ENCODE data around the gene APBA3.

APBA3 gene, protein sequence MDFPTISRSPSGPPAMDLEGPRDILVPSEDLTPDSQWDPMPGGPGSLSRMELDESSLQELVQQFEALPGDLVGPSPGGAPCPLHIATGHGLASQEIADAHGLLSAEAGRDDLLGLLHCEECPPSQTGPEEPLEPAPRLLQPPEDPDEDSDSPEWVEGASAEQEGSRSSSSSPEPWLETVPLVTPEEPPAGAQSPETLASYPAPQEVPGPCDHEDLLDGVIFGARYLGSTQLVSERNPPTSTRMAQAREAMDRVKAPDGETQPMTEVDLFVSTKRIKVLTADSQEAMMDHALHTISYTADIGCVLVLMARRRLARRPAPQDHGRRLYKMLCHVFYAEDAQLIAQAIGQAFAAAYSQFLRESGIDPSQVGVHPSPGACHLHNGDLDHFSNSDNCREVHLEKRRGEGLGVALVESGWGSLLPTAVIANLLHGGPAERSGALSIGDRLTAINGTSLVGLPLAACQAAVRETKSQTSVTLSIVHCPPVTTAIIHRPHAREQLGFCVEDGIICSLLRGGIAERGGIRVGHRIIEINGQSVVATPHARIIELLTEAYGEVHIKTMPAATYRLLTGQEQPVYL

DNA sequence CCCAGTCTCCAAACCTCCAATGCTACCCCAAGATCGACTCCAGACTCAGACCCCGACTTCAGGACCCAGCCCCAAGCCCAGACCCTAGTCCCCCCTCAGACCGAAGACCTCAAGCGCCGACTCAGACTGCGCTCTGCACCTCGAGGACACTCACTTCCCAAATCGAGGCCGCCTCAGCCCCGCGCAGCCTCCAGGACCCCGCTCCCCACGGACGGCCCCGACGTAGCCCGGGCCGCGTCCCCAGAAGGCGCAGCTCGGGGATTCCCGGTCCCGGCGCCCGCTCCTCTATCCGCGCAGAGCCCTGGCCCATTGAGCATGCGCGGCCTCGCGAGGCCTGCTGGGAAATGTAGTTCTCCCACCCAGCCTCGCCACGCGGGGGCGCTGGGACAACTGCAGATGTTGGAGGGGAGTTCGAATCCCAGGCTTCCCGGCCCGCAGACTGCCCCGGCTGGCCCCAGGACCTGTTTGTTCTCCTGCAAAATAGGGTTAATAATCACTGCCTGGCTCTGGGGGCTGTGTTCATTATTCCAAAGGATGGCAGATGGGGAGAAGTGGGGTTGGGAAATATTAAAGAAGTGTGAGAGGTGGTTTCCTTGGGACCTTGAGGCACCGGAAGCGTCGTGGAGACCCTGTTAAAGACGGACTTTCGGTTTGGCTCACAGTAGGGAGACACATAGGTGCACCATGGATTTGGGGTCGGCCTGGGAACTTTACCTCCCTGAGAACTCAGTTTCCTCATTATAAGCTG, at the start of gene APBA3:
APBA3 (minus strand) TSS at position 311 of the 748 bp plus-strand sequence. CDS start 1,428 bp downstream, outside the sequence.
- in situ Hi-C loops (cut with HindIII; ENCODE audit: low sequenced_read_pairs), result no loop called here

DNA sequence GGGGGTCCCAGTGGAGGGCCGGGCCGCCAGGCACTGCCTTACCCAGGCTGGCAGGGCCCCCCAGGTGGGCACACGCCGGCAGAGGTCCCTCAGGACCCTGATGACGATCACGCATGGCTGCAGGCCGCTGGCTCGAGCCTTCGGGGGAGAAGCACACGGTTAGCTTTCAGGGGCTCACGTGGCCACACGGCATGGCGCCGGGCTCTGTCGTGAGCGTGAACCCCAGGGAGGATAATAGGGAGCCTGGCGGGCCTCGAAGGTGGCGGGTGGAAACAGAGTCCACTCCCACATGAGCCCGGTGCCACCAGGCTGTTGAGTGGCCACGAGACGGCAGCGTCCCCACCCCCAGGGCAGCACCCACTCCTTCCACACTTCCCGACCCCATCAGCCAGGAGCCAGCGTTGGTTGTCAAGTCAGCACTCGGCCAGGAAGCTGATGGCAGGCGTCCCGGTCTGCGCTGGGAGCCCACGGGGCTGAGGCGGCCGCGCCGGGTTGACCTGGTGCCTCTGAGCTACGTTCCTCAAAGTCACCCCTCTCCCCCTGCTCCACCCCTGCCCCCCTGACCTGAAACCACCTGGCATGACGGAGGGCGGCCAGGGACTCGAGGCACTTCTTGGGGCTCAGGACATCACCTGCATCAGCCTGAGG, 49.3 kb upstream of the APBA3 start:
- in situ Hi-C loops (cut with HindIII; ENCODE audit: low sequenced_read_pairs), result no loop called here

GRCh38 chr19:3809881-3810707, 48.6 kb upstream of the APBA3 start:
- in situ Hi-C loops (cut with HindIII; ENCODE audit: low sequenced_read_pairs), result no loop called here

- in situ Hi-C loops (cut with HindIII; ENCODE audit: low sequenced_read_pairs), result no loop called here
Measured at GRCh38 chr19:3808420-3809143, 47.1 kb upstream of the APBA3 start.

- in situ Hi-C loops (cut with HindIII; ENCODE audit: low sequenced_read_pairs), result no loop called here
Measured at GRCh38 chr19:3807574-3808354, 46.3 kb upstream of the APBA3 start.

DNA sequence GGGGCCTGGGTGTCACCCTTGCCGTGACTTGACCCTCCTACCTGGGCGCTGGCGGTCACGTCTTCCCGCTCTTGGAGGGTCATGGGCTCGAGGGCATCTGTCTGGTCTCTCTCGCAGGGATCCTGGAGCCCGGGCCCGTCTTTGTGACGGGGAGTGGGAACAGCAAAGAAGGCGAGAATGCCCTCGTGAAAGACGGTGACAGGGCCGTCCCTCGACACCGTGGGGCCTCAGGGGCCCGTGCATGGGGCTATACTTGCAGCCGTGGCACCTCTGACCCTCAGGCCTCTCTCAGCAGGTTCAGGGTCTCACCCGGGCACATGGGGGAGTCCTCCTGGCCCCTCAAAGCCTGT, 45.6 kb upstream of the APBA3 start:
- in situ Hi-C loops (cut with HindIII; ENCODE audit: low sequenced_read_pairs), result no loop called here

GRCh38 chr19:3805859-3806258, 44.4 kb upstream of the APBA3 start:
- in situ Hi-C loops (cut with HindIII; ENCODE audit: low sequenced_read_pairs), result no loop called here

DNA sequence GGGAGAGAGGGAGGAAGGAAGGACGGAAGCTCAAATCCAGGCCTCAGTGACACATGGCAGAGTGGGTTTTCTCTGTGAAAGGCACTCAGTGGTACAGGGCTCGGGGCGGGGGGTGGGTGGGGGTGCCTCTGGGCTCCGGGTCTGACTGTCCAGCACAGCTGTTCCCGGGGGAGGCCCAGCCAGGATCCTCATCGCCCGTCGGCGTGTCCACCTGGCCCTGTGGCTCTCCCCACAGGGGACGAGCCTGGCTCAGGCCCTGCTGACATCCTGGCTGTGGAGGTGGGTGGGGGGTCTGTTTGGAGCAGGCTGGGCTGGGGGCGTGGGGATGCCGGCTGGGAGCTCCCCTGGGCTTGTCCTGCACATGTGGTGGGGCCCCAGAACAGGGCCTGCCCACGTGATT, 42.9 kb upstream of the APBA3 start:
- in situ Hi-C loops (cut with HindIII; ENCODE audit: low sequenced_read_pairs), result no loop called here

GRCh38 chr19:3803986-3804385, 42.5 kb upstream of the APBA3 start:
- in situ Hi-C loops (cut with HindIII; ENCODE audit: low sequenced_read_pairs), result no loop called here

DNA sequence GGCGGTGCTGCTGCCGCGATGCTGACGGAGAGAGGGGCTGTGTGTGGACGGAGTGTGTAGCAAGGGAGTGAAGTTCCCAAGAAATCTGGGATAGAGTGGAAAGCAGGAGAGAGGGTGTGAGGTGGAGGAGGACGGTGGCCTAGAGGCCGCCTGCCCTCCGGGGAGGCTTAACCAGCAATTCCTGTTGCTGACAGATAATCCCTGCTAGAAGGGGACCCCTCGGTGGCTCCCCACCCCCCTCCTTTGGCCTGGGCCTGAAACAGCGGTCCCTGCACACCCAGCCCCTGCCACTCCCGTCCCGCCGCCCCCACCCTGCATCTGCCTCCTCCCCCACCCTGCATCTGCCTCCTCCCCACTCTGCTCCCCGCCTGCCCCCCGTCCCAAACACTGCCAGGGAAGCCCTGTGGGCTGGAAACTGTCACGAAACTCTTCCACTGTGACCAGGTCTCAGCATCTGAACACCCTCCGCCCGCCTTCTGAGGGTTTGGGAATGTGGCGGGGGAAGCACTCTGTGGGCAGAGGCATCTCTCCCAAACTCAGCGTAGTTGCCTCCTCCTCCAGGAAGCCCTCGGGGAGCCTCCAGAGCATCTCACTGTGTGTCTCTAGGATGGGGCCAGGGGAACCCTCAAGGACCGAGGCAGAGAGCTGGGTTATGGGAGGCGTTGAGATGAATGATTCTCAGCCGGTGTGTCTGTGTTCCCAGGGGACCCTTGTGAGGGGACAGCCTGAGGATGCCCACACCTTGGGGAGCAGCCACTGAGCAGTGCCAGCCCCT, 41.8 kb upstream of the APBA3 start:
- in situ Hi-C loops (cut with HindIII; ENCODE audit: low sequenced_read_pairs), result no loop called here

GRCh38 chr19:3801412-3802096, 40.1 kb upstream of the APBA3 start:
- in situ Hi-C loops (cut with HindIII; ENCODE audit: low sequenced_read_pairs), result no loop called here

DNA sequence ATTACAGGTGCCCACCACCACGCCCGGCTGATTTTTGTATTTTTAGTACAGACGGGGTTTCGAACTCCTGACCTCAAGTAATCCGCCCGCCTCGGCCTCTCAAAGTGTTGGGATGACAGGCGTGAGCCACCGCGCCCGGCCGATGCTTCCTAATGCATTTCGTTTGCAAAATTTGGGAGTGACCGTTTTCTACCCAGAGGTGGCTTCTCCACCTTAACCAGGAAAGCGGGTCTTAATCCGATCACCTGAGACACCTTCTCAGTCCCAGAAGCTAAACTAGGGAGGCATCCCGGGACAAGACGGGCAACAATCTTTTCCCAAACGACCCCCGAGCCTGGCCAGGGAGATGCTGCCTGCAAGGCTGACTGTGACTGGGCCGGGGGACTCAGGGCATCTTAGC, 39.5 kb upstream of the APBA3 start:
- in situ Hi-C loops (cut with HindIII; ENCODE audit: low sequenced_read_pairs), result no loop called here

- in situ Hi-C loops (cut with HindIII; ENCODE audit: low sequenced_read_pairs), result no loop called here
Measured at GRCh38 chr19:3798137-3798536, 36.6 kb upstream of the APBA3 start.

DNA sequence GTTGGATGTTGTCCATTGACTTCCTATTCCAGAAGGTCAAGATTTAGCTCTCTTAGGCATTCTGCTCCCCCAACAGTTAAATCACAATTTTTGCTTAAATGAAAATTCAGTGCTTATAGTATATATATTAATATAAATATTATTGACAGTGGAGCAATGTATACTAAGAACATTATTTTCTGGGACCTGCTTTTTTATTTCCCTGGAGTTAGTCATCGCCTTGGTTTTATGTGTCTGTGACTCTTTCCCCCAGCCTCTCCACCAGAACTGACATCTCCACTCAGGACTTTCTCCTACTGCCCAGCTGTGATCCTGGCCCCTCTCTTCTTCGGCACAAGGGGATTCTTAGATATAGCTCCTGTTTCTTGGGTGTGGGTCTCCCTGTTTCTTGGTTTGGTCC, 34.9 kb upstream of the APBA3 start:
- in situ Hi-C loops (cut with HindIII; ENCODE audit: low sequenced_read_pairs), result no loop called here

- in situ Hi-C loops (cut with HindIII; ENCODE audit: low sequenced_read_pairs), result no loop called here
Measured at GRCh38 chr19:3793799-3794198, 32.3 kb upstream of the APBA3 start.

DNA sequence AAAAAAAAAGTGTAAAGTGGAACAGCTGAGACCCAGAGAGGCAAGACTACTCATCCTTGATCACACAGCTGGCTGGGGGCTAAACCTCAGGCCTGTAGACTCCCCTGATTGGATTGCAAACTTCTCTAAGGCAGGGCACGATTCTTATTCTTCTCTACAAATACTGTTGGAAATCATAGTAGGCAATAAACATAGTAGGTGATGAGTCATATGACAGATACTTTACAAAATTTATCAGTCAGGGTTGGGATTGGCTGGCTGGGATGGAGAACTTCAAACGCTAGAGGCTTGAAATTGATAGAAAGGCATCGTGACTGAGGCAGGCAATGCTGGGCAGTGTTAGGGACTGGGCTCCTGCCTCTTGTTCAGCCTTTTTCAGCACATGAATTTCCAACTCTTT, 30.6 kb upstream of the APBA3 start:
- in situ Hi-C loops (cut with HindIII; ENCODE audit: low sequenced_read_pairs), result no loop called here

DNA sequence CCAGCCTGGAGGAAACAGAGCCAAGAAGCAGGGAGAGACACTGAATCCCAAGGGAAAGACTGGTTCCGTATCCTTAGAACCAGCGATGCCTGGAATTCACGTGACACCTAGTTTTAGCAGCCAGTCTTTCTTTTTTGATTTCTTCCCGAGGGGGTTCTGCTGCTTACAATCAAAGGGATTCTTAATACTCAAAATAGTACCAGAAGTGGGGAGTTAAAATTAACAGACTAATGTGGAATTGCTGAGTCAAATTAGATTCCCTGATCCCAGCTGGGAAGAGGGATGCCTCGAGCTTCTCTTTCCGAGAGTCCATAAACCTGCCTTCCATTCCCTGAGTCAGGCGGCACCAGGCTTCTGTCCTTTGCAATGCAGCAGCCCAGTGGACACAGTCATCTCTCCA, 29.4 kb upstream of the APBA3 start:
- in situ Hi-C loops (cut with HindIII; ENCODE audit: low sequenced_read_pairs), result no loop called here

GRCh38 chr19:3790209-3790734, 28.8 kb upstream of the APBA3 start:
- in situ Hi-C loops (cut with HindIII; ENCODE audit: low sequenced_read_pairs), result no loop called here

Data from DLD1 (cell line).